Upper lobe of right lung (tissue), 1 donor: ENCODE measurements around the gene ARID4B. TPM values are rescaled to one million over a fixed set of nuclear protein-coding genes. Genes with fewer than 3 reads are reported as not detected.

ENCODE experiments used
- ATAC-seq: fragments of 200-7000 bp; cut with Tn5 transposase; one replicate; pipeline ENCODE4 v1.9.1; 2020; ENCODE audit warnings: mild to moderate bottlenecking, moderate library complexity
- DNase-seq: peaks from one replicate; pipeline ENCODE4 v3.0.0-alpha.2; 2020
- H3K27ac ChIP-seq: fragments of 200-600 bp; one replicate; pipeline ENCODE4 v1.8.0; 2022
- H3K27me3 ChIP-seq: fragments of 200-600 bp; one replicate; pipeline ENCODE4 v1.8.0; 2022; ENCODE audit warnings: mild to moderate bottlenecking
- H3K36me3 ChIP-seq: fragments of 200-600 bp; one replicate; pipeline ENCODE4 v1.8.0; 2022
- H3K4me1 ChIP-seq: fragments of 200-600 bp; one replicate; pipeline ENCODE4 v1.8.0; 2022
- H3K4me3 ChIP-seq: fragments of 200-600 bp; one replicate; pipeline ENCODE4 v1.8.0; 2022; ENCODE audit warnings: mild to moderate bottlenecking
- H3K9me3 ChIP-seq: fragments of 200-600 bp; one replicate; pipeline ENCODE4 v1.8.0; 2022
- intact Hi-C: fragments of 100-400 bp; cut with DNase I; formaldehyde crosslinking; loops from one replicate; pipeline ENCODE4 v1.11.0; 2022
- total RNA-seq: library from RNA; stranded (reverse); fragmentation: NEBNext Ultra II Directional; extraction: Animal tissue kit (Norgen Biotek cat#: 25700); gene quantifications from one replicate; pipeline ENCODE4 v1.2.1, GENCODE V29; 2021
- TF ChIP-seq, protein P1 (sequence below): fragments of 200-600 bp; IDR thresholded peaks from one replicate; pipeline ENCODE4 v1.8.0; 2022; ENCODE audit warnings: antibody characterized with exemption
- donor health status: DM: no; HTN: yes; CAD: no; lungs with severe emphysema.

The ARID4B gene
- total RNA-seq, 1 donor from 2014 or later = 38.7 TPM

DNA sequence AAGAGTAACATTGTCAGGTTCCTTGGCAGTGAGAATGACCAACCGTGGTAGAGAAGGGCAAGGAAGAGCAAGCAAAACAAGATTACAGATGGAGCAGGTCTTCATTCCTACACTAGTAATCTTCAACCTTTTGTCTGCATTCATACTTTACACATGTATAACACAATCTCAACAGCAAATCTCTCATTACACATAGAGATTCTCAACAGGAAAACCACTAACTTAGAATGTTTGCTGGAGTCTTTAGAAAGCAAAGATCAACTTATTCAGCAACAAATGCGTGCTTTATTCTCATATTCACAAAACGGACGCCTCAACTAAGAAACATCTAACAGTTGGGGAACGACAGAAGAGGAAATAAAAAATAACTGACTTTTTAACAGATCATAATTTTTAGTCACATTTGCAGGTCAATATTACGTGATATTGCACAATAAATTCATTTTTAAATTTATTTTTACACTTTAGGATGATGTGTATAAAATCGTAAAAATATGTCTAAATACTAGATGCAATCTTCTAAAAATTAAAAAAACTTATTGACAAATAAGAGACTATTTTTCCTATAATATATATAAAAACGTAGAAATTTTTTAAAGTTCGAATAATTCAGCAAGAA lies 82.9 kb downstream of the ARID4B start:
- ATAC-seq (no peak), DNase-seq (no peak)
- Histone ChIP-seq H3K27me3 (no peaks in the 10 kb centered on the region), H3K4me1 (peaks cover 6% of the 10 kb centered on the region), H3K27ac (no peak overlapping the region), H3K9me3 (no peaks in the 10 kb centered on the region), H3K4me3 (no peak overlapping the region), H3K36me3 (peaks cover 21% of the 10 kb centered on the region)
- intact Hi-C loops = no loop called here
- TF ChIP-seq, protein P1, sequence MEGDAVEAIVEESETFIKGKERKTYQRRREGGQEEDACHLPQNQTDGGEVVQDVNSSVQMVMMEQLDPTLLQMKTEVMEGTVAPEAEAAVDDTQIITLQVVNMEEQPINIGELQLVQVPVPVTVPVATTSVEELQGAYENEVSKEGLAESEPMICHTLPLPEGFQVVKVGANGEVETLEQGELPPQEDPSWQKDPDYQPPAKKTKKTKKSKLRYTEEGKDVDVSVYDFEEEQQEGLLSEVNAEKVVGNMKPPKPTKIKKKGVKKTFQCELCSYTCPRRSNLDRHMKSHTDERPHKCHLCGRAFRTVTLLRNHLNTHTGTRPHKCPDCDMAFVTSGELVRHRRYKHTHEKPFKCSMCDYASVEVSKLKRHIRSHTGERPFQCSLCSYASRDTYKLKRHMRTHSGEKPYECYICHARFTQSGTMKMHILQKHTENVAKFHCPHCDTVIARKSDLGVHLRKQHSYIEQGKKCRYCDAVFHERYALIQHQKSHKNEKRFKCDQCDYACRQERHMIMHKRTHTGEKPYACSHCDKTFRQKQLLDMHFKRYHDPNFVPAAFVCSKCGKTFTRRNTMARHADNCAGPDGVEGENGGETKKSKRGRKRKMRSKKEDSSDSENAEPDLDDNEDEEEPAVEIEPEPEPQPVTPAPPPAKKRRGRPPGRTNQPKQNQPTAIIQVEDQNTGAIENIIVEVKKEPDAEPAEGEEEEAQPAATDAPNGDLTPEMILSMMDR = no peak

DNA sequence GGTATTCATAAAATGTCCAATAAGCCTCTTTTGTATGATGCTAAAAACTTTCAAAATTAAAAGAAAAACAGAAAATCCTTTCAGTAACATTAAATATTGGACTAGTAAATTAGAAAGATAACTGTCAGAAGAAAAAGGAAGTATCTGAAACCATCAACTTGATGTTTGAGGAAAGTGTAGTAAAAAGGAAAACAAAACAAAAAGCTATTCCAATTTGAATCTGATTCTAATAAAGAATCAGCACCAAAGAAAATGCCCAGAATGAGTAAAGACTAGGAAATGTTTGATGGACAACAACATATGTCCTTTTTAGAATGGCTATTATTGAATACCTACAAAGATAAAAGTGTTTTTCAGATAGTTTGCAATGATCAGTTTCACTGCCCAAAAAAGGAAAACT lies 87.0 kb downstream of the ARID4B start:
- DNase-seq = no peak
- intact Hi-C loops = no loop called here
- H3K36me3 ChIP-seq = peaks cover 53% of the 10 kb centered on the region
- H3K9me3 ChIP-seq = no peaks in the 10 kb centered on the region
- no peaks in the 10 kb centered on the region for H3K4me1 ChIP-seq
- TF ChIP-seq, protein P1 = no peak
- H3K4me3 ChIP-seq = no peak overlapping the region
- H3K27ac ChIP-seq = no peak overlapping the region
- no peaks in the 10 kb centered on the region for H3K27me3 ChIP-seq
- no peak for ATAC-seq

DNA sequence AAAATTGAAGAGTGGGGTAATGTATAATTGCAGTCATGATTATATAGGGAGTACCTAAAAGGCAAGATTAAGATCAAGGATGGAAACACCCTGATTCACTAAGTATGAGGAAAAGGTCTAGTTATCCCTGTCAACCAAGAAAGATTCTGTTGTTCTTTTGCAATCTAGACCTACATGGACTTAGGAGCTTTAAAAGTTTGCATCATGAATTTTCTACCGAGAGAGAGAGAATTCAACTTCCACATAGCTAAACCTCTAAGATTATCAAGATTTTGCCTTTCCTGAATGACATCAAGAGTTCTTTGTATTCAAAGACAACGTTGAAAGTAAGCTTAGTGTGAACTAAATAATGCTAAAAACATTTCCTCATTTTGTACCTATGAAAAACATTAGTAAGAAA lies 88.1 kb downstream of the ARID4B start:
- TF ChIP-seq, protein P1 = no peak
- Histone ChIP-seq H3K9me3 (no peaks in the 10 kb centered on the region), H3K4me1 (no peaks in the 10 kb centered on the region), H3K27ac (no peak overlapping the region), H3K4me3 (no peak overlapping the region), H3K27me3 (no peaks in the 10 kb centered on the region), H3K36me3 (peaks cover 54% of the 10 kb centered on the region)
- intact Hi-C loops = no loop called here
- no peak for ATAC-seq
- no peak for DNase-seq

DNA sequence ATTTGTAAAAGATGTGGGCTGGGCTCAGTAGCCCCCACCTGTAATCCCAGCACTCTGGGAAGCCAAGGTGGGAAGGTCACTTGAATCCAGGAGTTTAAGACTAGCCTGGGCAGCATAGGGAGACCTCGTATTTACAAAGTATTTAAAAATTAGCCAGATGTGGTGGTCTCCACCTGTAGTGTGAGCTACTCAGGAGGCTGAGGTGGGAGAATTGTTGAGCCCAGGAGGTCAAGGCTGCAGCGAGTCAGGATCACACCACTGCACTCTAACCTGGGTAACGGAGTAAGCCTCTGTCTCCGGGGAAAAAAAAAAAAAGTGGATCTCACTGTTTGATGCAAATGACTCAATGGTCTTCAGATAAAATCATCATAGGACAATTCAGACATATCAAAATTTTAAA lies 89.4 kb downstream of the ARID4B start:
- intact Hi-C loops = no loop called here
- Histone ChIP-seq H3K4me1 (no peaks in the 10 kb centered on the region), H3K4me3 (no peak overlapping the region), H3K27ac (no peak overlapping the region), H3K27me3 (no peaks in the 10 kb centered on the region), H3K9me3 (no peaks in the 10 kb centered on the region), H3K36me3 (peaks cover 56% of the 10 kb centered on the region)
- TF ChIP-seq, protein P1 = no peak
- ATAC-seq (no peak), DNase-seq (no peak)

DNA sequence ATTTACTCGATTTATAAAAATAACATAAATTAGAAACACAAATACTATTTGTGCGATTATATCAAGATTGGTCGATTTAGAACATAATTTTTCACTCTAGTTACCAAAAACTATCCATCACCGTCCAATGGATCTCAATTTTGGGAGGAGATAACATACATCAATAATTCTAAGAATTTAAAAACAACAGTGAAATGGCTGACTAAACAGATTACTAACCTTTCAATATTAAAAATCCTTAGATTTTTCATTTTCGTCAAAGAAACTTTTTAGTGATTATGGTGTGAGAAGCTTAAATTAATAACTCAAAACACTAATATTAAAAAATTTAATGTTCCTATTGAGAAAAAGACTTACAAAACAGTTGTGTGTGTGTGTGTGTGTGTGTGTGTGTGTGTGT lies 91.9 kb downstream of the ARID4B start:
- Histone ChIP-seq H3K27ac (no peak overlapping the region), H3K4me3 (no peak overlapping the region), H3K36me3 (peaks cover 67% of the 10 kb centered on the region), H3K9me3 (no peaks in the 10 kb centered on the region), H3K4me1 (no peaks in the 10 kb centered on the region), H3K27me3 (no peaks in the 10 kb centered on the region)
- ATAC-seq = no peak
- TF ChIP-seq, protein P1 = no peak
- intact Hi-C loops = no loop called here
- no peak for DNase-seq

DNA sequence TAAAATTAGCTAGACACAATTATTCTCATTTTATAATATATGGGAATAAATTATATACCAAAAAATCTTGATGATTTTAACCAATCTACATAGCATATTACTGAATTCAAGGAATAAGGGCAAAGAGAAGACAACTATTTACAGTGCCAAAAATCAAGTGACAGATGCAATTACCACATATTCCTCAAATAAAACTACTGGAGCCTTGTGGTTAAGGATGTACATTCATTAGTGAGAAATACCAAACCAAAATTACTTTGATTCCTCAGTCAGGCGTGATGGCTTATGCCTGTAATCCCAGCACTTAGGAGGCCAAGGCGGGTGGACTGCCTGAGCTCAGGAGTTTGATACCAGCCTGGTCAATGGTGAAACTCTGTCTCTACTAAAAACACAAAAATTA lies 98.1 kb downstream of the ARID4B start:
- H3K9me3 ChIP-seq = no peaks in the 10 kb centered on the region
- no peaks in the 10 kb centered on the region for H3K27me3 ChIP-seq
- H3K27ac ChIP-seq = no peak overlapping the region
- TF ChIP-seq, protein P1 = no peak
- H3K36me3 ChIP-seq = peaks cover 81% of the 10 kb centered on the region
- no peak overlapping the region for H3K4me3 ChIP-seq
- intact Hi-C loops = no loop called here
- no peak for ATAC-seq
- no peaks in the 10 kb centered on the region for H3K4me1 ChIP-seq
- DNase-seq = no peak
